Ramos (cell line): ENCODE measurements around the gene OXSM.

Experiments used
- in situ Hi-C: fragments of 300-500 bp; cut with MboI; formaldehyde crosslinking; loops from one replicate; pipeline ENCODE4 v1.14.3; 2022; ENCODE audit warnings: low sequenced_read_pairs; ENCODE audit not compliant: unreplicated experiment

The OXSM gene

DNA sequence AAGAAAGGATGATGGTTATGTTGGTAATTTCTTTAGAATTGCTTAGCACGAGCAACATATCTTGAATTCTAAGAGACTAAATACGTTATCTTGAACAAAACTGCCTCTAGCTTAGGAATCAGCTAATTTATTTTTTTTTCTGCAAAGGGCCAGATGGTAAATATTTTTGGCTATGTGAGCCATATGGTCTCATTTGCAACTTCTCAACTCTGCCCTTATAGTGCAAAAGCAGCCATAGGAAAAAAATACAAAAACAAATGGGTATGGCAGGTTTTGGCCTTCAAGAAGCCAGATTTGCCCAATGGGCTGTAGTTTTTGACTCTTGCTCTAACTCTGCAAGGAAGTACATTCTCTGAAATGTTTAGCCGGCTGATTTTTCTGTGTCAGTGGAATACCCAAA is 11.9 kb downstream of the OXSM start:
- in situ Hi-C loops: no loop called here

DNA sequence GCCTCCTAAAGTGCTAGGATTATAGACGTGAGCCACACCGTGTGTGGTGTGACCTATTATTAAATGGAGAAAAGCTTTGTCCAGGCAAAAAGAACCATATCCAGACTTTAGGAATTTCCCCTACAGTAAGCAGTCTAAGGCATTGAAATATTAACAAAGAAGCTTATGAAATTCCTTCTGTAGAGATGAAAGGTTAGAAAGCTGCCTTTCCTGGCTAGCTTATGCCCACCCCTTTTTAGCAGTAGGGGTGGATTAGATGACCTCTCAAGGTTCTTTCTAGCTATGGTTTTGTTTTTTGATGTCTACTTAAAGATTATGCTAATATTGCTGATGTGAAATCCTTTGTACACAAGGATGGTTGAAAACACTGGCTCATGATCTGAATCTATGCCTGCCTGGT is 13.9 kb downstream of the OXSM start:
- in situ Hi-C loops: no loop called here

DNA sequence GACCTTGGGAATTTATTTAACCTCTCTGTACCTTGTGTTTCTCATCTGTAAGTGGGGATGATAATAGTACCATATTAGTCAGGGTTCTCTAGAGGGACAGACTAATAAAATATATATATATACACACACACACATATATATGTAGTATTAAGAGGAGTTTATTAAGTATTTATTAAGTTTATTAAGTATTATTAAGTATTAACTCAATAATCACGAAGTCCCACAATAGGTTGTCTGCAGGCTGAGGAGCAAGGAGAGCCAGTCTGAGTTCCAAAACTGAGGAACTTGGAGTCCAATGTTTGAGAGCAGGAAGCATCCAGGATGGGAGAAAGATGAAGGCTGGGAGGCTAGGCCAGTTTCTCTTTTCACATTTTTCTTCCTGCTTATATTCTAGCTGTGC is 14.8 kb downstream of the OXSM start:
- in situ Hi-C loops: no loop called here

DNA sequence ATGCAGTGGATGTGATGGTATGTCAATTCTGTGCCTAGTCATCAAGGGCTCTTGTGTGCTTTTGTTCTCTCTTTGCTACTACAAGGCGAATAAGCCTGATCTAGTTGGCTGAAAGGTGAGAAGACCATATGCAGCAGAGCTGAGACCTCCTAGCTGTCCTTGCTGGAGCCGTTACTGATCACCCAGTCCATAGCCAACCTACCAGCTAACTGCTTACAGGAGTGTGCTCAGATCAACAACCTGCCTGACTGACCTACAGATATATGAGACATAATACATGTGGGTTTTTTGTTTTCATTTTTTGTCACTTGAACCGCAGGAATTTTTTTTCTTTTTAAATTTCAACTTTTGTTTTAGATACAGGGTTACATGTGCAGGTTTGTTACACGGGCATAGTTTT is 22.8 kb downstream of the OXSM start:
- in situ Hi-C loops: no loop called here

DNA sequence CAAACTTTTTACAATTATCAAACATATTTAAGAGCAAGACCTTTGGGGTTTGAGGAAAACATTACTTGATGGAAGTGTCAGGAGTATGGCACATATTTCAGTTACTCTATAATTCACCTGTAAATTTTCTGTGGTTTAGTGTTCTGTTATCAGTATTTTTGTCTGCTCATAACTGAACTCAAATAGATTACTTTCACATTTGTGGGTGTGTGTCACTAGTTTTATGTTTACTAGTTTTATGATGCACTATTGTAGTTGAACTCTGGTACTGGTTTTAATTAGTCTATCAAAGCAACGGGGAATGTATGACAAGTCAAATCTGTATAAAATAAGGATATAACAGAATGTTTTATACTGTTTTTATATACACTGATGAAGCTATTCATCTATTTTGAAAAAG is 27.2 kb downstream of the OXSM start:
- in situ Hi-C loops: no loop called here

DNA sequence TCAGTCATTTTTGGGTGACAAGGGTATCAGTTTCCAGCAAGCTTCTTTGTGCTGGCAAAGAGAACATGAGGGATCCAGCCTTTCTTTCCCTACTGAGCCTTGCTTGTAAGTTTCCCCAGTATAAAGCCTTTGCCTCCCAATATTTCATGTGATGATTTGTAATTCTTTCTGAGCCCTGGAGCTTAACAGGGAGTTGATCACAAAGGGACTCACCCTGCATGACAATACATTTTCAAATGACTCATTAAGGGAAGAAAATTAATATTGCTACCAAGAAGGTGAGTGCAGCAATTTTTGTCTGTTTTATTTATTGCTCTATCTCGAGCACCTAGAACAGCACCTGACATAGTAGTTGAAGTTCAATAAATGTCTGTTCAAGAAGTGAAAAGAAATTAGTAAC is 27.7 kb downstream of the OXSM start:
- in situ Hi-C loops: no loop called here

DNA sequence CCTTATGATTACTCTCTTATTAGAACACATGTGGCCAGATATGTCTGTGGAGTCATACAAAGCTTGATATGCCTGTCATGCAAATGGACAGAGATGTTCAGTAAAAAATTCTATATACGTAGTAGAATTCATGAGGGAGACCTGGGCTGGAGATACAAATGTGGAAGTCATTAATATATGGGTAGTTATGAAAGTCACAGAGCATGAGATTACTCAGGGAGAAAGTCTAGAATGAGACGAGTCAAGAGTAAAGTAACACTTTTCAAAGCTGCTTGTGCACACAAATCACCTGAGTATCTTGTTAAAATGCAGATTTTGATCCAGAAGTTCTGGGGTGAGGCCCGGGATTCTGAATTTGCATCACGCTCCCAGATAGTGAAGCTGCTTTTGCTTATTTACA is 28.4 kb downstream of the OXSM start:
- in situ Hi-C loops: no loop called here

DNA sequence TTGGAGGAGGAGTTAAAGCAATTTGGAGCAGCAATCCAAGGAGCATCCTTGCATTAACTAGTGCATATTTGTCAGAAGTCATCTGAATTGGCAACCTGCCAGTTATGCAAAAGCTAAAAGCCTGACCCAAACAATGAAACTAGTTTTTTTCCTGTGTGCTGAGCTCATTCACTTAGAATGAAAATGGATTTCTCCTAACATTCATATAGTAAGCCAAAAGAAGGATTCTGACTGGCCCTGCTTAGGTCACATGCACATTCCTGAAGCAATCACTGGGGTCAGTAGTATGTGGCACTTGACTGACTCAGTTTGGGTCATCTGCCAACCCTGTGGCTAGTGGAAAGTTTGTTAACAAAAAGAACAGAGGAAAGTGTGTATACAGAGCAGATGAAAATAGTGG is 30.5 kb downstream of the OXSM start:
- in situ Hi-C loops: no loop called here

DNA sequence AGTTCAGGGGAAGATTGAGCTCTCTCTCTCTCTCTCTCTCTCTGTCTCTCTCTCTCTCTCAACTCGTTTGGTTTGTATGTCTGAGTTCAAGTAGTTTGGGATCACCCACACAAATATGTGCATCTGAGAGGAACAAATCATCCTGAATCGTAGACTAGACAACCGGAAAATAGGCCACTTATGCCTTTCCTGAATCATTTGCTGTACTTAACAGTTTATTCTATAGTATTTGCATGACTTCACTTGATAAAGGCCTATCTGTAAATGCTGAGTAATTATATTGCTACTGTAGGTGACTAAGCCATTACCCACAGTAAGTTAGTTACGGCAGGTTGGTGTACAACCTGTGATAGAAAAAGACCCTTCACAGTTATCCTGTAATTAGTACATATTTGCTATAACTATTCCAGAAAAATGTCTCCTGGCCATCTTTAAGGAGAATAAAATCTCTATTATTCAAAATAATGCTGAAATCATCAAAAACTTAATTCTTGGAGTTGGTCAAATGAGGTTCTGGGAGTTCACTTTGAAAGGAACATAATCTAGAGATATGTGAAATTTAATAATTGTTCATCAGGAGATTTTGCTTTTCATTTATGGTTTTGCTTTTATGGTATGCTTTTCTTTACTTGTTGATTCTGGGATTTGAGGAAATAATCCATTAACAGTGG is 31.1 kb downstream of the OXSM start:
- in situ Hi-C loops: no loop called here

DNA sequence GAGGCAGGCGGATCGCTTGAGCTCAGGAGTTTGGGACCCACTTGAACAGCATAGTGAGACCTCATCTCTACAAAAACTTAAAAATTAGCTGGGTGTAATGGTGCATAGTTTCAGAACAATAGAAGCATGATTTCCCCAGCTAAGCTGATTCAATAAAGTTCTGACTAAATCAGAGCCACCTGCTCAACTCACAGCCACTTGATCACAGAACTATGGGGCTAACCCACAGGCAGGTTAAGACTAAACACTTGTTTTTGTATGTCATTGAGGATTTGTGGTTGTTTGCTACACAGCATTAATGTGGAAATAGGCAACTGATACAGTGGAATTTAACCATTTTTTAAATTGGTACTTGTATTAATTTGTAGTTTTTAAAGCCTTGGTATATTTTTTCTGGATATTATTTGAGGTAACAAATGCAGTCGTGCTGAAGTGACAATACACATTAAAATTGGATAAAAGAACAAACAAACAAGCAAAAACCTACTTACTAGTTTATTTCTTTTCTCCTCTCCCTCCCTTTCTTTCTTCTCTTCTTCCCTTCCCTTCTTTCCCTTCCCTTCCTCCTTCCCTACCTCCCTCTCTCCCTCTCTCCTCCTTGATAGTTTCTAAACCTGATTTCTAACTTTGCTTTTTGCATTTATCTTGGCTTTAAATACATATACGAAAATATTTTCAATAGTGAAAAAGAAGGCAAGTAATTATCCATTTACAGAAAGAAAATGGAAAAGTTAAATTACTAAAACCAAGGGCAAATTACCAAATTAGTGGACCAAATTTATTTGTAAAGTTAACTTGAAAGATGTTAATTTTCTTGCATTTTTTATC is 32.1 kb downstream of the OXSM start:
- in situ Hi-C loops: no loop called here

DNA sequence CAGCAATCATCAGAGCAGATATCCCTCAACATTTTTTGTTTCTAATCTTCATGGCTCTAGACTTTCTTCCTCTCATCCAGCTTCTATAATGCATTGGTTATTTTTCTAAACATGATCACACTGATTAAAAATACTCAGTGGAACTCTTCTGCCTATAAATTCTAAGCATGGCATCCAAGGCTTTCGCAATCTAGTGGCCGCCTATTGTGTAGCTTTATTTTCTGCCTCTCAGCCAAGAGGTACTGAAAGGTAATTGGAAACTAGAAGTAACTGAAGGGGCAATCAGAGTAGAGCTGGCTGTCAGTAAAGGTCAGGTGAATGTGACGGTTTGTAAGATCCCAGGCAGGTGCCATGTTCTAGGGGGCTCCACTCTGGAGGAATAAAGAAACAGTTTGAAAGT is 33.4 kb downstream of the OXSM start:
- in situ Hi-C loops: no loop called here

DNA sequence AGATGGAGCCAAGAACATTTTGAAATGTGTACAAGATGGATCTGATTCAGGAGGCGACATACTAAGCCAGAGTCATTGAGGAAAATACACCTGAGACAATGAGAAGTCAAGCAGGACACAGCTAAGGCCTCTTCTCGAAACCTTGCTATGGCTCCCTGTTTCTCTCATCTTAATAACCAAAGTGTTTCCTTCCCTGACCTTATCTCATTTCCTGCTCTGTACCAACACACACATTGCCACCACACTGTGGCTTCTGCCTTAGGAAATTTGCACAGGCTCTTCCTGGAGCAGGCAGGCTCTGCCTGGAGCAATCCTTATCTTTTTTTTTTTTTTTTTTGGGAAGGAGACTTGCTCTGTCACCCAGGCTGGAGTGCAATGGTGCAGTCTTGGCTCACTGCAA is 36.6 kb downstream of the OXSM start:
- in situ Hi-C loops: no loop called here

DNA sequence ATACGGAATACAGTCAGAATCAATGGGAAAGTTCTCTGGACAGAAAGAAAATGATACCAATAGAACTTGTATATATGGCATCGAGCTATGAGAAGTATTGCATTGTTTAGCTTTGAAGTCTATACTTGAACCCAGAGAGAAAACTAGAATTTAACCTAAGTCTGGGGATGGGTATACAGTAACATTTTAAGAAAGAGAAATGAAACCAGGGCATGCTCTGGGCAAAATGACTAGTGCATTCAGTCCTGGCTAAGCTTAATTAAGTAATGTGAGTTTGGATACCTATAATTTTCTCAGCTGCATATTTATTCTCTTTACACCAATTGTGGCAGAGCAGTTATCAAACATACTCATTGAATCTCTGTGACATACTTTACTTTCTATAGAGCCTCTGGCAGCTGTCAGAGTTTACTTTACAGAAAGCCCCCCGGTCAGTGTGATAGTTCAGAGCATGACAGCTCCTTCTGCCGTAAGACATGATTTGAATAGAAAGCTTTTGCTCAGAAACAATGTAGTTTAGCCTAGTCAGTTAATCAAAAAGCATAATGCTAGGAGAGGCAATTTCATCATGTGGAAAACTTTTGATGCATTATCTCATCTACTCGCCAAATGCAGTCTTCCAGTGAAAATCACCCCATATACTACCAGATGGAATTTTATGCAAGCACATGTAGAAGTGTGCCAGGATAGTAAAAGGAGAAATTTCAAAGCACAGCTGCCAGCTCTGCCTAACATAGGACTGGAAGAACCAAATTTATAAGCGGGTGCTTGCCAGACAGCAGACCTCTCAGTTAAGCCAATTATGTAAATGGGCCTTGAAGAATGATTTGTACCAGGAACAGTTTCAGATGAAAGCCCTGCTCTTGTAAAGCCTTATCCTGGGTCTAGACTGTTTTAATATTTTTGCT is 40.7 kb downstream of the OXSM start:
- in situ Hi-C loops: no loop called here

DNA sequence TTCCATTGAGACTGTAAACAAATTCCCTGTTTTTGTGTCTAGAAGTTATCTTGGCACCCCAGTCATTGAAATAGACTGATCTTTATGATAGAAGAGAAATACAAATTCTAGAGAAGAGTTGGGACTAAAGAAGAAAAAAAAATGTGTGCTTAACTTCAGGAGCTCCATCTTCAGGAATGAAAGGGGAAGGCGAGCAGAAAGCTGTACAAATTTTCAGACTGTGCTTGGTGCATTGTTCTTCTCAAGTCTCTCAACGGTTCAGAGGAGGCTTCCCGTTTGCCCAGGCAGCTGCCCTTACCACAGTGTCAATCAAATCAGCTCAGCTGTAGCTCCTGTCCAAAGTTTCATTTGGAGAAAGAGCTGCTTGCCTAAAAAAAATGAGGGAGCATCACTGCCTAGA is 41.7 kb downstream of the OXSM start:
- in situ Hi-C loops: no loop called here

DNA sequence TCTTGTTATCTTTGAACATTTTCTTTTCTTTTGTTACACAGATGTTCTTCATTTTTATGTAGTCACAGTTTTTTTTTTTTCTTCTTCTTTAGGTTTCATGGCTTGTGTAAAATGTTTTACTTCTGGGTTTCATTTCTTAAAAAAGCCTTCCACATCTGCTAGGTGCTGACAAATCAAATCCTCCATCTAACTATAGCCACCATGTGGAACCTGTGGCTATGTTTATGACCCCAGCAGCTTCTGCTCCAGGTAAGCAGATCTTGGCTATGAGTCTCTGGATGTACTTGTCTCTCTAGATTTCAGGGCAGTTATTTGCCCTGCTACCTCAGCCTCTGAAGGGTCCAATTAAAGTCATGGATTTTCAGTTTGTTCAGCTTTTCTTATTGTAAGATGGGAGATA is 44.5 kb downstream of the OXSM start:
- in situ Hi-C loops: no loop called here

DNA sequence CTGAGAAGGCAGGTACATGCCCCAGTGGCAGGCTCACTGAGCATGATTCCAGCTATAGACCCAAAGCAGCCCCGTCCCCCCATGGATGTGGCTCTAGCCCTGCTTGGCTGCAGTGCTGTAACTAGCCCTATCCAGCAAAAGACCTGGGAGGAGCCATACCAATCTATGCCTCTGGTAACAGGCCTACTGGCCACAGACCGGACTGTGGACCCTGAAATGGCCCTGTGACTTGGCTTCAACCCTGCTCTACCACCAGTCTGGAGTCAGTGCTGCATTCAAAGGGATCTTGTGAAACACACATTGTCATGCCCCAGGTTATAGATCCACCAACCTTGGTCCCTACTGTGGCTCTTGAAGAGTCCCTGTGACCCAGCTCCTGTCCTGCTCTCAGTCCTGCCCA is 46.7 kb downstream of the OXSM start:
- in situ Hi-C loops: no loop called here

DNA sequence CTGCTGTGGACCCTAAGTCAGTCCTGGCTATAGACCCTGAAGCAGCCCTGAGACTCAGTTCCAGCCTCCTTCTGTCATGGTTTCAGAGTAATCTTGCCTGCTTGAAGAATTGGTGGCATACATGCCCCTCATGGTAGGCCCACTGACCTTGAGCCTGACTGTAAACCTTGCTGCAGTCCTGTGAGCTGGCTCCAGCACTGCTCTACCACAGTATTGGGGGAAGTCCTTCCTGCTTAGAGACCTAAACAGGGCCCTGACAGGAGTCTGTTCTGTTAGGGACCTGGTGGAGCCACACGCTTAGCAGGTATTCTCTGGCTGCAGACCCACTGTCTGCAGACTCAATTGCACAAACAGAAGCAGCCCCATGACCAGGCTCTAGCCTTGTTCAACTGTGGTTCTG is 47.1 kb downstream of the OXSM start:
- in situ Hi-C loops: no loop called here

DNA sequence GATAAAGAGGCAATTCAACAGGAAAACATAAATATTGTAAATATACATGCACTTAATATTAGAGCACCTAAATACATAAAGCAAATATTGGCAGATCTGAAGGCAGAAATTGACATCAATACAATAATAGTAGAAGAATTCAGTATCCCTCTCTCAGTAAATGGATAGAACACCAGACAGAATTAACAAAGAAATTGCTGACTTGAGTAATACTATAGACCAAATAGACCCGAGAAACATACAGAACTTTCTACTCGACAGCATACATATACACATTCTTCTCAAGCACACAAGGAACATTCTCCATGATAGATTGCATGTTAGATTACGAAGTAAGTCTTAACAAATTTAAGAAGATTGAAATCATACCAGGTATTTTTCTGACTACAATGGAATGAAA is 50.2 kb downstream of the OXSM start:
- in situ Hi-C loops: no loop called here

DNA sequence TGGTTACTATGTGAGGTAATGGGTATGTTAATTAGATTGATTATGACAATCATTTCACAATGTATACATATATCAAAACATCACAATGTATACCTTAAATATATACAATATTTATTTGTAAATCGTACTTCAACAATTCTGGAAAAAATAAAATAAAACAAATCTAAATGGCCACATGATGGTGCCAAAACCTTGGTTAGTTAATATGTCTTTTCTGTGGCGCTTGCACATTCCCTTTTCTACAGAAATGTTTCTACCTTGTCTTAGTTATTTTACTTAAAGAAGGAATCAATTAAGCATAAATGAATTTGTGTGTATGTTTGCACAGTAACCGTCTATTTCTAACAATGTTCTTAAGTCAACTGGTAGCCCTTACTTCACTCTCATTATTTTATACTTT is 53.4 kb downstream of the OXSM start:
- in situ Hi-C loops: no loop called here
